NCI-H1105 treated with DMSO at 0.1 percent for 48 hours (cell line): ENCODE data around the gene CNGA3.

Source experiments
- DNase-seq: peaks from one replicate; lab custom pipeline; 2025; lab: John Stamatoyannopoulos, UW

The CNGA3 gene

DNA sequence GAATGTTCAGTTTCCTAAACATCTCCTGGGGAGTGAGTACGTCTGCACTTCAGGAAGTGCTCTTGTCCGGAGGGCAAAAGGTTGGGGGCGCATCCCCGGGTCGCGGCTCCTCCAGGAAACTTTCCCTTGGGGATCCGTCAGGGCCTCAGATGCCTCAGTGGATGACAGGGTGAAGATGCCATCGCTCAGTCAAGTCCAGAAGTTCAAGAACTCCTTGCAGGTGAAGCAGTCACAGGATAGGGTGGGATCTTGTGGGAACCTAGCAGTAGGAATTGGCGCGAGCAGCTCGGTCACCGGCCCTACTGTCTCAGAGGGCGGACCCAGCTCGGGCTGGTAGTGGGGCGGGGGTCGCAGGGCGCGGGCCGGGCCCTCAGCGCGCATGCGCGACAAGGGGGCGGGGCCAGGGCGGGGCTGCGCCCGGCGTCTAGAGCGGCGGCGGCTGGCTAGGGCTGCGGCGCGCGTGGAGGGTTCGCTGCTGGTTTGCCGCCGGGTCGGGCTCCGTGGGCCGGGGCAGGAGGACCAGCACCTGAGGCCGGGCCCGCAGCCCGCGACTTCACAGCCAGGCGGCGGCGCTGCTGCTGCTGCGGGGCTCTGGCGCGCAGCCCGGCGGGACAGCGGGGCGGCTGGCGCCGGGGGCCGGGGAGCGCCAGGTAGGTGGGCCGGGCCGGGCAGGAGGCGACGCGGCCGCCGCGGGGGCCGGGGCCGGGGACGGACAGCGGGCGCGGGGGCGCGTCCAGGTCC lies 98.3 kb downstream of the CNGA3 start, which contains the start of gene INPP4A:
Gene INPP4A, plus strand, starts transcription at position 423 of the 741 bp plus-strand sequence. CDS start 75,191 bp downstream, outside the sequence.
- DNase-seq, result peak; percentile 58

DNA sequence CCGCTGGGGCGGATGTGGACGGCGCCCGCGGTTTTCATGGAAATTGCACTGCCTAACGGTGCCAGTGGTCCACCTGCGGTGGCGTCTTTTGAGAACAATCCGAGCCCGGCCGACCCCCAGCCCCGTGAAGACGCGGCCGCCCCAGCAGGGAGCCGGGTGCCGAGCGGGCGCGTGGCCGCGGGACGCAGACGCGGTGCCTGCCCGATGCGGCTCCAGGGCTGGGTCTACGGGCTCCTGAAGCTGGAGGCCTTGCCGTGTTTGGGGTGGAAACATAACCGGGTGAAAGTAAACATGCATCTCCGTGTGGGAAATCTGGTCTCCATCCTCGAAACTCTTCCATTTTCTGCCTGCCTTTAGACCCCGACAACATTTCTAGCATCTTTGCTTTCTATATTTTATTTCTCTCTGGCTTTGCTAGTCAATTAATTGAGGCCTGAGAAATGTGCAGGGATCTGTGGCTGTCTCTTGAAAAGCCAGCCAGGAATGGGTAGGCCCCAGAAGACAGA lies 99.0 kb downstream of the CNGA3 start:
- DNase-seq, result no peak

DNA sequence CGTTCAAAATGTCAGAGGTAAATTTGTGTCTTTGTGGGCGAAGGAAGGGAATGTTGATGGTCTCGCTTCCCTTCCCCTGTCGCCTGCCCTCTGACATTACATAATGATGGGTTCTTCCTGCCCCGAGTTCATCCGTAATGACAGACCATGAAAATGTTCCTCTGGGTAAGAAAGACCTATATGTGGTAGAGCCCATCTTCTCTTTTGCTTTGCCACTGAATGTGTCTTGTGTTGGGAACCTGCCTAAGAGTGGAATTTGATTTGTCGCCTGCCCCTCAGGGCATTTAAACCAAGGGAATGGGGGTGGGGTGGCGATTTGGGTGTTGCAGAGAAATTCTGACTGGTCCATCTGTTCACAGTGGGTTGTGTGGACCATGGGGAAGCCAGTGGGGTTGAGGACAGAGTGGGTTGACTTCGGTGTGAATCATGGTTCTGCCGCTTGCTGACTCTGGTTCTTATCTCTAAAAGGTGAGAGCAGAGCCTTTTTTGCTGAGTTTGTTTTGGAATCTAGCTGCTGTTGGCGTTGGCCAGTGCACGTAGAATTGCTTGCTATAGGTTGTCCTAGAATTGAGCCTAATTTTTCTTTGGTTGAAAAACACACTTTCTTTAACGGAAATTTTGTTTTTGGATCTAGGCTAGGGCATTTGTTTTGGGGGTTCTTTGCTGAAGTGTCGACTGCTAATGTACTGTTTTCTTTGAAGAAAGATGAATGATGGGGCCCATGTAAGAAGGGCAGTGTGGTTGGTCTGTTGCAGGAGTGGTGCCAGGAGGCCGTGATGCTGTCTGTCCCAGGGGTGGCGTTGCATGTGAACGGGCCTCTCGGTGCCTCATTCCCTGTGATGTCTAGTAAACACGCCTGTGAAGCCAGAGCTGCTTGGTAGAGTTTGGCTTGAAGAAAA lies 99.7 kb downstream of the CNGA3 start:
- no peak for DNase-seq

GRCh38 chr2:98446850-98447249 lies 100.6 kb downstream of the CNGA3 start:
- DNase-seq, result no peak
